ENCODE measurements around the gene TSPYL6.

The TSPYL6 gene

DNA sequence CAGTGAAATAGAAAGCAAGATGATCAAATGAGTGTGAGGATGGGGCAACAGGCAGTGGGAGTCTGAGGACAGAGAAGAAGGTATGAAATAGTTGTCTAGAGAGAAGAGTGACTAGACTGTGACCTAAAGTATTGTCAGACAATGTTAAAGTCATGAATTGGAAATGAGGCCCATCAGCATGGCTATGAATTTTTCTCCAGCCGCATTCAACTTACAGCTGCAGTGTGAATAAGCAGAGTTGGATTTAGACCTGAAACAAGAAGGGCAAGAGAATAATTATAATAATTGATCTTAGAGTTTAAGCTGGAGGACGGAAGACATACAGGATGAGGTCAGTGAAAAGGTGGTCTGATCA lies 4.2 kb upstream of the TSPYL6 start:
- in situ Hi-C loops (cut with HindIII; ENCODE audit: low pct_ligation_motif_present, low pct_unique_long_range_greater_than_20kb, low sequenced_read_pairs) = no loop called here
- DNase-seq = no peak

DNA sequence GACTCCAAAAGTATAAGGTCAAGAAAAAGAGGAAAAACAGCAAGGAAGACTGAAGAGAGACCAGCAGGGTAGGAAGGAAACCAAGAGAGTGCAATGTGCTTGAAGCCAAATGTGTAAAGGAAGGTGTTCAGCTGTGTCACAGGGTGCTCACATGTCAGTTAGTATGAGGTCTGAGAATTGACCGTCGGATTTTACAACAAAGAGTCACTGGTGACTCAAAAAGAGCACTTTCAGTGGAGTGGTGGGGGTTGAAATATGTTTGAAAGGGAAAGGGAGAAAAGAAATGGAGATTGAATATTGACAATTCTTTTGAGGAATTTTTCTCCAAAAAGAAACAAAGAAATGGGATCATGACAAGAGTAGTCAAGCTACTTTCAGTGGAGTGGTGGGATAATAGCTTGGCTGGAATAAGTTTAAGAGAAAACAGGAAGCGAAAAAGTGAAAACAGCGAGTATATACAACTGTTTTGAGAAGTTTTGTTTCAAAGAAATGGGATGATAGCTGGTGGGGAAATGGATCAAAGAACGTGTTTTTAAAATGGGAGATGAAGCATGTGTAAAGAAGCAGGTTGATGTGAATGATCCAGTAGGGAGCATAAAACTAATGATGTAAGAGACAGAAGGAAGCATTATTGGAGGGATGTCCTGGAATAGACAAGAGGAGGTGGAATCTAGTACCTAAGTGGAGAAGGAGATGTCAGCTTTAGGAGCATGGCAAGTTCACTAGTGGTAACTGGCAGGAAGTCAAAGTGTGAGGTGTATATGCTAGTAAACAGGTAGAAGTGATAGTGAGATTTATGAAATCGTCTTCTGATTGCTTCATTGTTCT lies 3.6 kb upstream of the TSPYL6 start:
- in situ Hi-C loops (cut with HindIII; ENCODE audit: low pct_ligation_motif_present, low pct_unique_long_range_greater_than_20kb, low sequenced_read_pairs) = no loop called here
- no peak for DNase-seq

DNA sequence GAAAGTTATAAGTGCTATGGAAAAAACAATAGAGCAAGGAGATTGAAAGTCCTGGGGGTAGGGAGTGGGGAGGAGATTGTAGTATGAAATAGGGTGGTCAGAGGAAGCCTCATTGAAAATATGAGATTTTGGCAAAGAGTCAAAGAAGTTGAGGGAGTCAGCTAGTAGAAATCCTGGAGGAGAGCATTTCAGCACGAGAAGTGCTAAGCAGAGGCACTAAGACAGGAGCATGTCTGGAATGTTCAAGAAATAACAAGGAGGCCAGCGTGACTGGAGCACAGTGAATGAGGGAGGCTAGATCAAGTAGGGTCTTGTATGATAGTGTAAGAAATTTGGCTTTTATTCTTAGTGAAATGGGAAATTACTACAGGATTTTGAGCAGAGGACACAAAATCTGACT lies 2.1 kb upstream of the TSPYL6 start:
- in situ Hi-C loops (cut with HindIII; ENCODE audit: low pct_ligation_motif_present, low pct_unique_long_range_greater_than_20kb, low sequenced_read_pairs) = no loop called here
- no peak for DNase-seq

DNA sequence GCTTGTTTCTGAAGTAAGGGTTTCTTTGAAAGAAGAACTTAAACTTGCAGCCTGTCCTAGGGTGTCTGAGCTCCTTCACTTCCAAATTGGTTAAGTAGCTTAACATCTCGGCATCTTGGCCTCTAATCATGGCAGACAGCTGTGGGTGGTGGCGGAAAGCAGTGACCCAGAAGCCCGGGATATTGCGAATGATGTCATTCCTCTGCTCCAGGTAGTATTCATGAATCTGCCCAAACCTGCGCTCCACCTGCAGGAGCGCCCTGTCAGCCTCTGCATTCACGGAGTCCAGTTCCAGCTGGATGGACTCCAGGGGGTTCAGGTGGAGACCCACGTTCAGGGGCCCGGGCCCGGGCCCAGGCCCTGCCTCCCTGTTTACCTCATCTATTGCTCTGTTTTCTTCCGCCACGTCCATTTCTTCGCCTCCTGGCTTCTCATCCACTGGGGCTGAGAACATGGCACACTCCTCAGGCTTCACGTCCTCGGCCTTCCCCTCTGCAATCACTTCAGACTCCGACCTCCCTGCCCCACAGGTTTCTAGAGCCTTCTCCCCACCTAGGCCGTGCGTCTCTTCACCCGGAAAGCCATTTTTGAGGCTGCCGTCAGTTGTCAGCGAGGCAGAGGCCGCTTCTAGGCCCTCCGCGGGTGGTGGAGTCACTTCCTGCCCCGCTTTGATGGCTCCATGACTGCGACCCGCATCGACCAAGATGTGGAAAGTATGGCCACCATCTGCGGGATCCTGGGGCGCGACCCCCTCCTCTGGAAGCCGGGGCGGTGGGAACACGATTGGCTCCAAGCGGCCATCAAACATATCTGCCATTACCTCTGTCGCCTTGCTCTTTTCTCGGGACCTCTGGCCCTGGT lies 569 bp downstream of the TSPYL6 start:
- no peak for DNase-seq
- in situ Hi-C loops (cut with HindIII; ENCODE audit: low pct_ligation_motif_present, low pct_unique_long_range_greater_than_20kb, low sequenced_read_pairs) = no loop called here

DNA sequence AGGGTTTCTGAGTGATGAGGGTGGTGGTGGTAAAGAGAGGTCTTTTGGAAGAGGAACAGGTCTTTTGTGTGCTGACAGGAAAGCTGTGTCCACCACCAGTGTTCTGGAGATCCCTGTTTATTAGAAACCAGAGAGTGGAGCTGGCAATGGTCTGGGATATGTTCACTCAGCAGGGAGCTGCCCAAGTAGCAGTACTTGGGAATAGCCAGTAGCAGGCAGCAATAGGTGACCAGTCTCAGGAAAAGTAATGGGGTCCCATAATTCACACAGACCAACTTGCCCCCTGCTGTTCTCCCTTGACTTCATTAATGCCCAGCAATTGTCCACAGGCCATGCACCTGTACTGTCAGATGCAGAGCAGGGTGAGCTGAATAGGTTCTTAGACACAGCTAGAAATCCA lies 1.8 kb downstream of the TSPYL6 start:
- no peak for DNase-seq
- in situ Hi-C loops (cut with HindIII; ENCODE audit: low pct_ligation_motif_present, low pct_unique_long_range_greater_than_20kb, low sequenced_read_pairs) = no loop called here

DNA sequence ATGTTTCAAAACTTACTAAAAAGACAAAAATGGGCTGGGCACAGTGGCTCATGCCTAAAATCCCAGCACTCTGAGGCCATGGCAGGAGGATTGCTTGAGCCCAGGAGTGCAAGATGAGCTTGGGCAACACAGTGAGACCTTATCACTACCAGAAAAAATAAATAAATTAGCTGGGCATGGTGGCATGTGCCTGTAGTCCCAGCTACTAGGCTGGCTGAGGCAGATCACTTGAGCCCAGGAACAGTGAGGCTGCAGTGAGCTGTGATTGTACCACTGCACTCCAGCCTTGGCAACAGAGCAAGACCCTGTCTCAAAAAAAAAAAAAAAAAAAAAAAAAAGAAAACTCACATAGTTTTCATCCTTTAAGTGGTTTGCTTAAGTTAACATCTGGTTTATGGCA lies 6.4 kb downstream of the TSPYL6 start:
- no peak for DNase-seq
- in situ Hi-C loops (cut with HindIII; ENCODE audit: low pct_ligation_motif_present, low pct_unique_long_range_greater_than_20kb, low sequenced_read_pairs) = no loop called here

DNA sequence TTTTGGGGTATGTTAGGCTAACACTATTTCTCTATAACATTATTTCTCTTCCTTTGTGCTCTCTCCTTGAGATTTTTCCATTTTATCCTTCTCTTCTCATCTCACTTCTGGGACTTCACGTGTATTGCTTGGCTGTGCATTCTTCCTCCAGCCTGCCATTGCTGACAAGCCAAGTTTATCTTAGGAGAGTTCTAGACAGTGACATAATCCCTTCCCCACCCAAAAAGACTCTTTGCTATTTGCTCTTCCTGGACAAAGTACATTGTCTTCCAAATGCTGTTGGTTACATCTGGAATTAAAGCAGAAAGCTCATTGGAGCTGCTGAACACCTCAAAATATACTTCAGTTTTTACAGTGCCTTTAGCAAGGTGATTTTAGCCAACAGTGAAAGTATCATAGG lies 8.9 kb downstream of the TSPYL6 start:
- in situ Hi-C loops (cut with HindIII; ENCODE audit: low pct_ligation_motif_present, low pct_unique_long_range_greater_than_20kb, low sequenced_read_pairs) = no loop called here

DNA sequence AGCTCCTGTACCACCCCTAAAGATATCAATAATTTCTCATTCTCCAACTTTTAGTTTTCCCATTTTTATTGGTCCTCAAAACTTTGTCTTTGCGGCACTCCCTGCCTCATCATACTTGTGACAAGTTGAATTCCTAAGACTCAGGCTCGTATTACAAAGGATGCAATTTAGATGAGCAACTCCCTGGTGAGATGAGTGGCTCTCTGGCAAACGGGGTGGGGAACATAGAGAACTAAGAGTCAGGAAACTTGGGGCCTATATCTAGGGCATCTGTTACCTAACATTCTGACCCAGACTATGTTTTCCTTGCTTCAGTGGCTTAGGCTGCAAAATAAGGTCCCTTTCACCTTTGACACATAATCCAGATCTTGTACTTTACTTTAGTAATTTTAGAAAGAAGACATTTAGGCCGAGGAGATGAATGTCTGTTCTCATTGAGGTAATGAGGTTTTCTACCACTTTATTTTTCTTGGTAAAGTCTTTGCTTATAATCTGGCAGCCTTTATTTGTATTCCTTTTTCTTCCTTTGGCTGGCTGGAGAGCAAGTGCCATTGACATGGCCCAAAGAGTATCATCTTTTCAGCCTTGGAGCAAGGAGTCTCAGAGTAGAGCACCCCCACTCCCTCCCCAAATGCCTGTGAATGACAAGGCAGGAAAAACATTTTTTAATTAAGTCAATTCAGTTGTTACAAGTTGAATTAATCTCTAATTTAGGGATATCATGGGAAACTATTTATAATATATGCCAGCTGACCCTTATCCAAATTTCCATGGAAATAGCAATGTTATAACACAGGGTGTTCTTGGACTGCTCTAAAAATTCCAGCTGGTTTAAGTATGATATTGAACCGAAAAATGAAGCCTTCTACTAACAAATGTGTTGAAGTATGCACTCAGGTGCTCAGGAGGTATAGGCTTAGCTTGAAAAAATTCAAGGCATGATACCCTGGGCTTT lies 15.2 kb downstream of the TSPYL6 start:
- in situ Hi-C loops (cut with HindIII; ENCODE audit: low pct_ligation_motif_present, low pct_unique_long_range_greater_than_20kb, low sequenced_read_pairs) = no loop called here
- no peak for DNase-seq

More for the DNA sequence above, 8.9 kb downstream of the TSPYL6 start:
- DNase-seq = no peak

DNA sequence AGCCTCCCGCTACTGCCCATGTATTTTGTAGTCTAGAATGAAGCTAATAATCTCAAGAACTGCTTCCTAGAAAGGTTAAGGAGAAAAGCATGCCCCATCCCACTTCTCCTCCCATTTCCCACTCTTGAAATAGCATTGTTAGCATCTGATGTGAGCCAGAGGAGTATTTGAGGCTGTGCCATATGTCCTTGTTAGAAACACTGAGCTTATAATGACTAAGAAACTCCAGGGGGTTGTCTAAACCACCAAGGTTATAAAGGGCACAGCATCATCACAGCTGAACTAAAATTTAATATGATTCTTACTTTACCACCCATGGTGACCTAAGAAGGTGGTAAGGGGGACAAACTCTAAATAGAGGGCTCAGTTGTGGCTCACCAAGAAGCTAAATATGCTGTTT lies 16.6 kb downstream of the TSPYL6 start:
- DNase-seq = no peak
- in situ Hi-C loops (cut with HindIII; ENCODE audit: low pct_ligation_motif_present, low pct_unique_long_range_greater_than_20kb, low sequenced_read_pairs) = no loop called here

DNA sequence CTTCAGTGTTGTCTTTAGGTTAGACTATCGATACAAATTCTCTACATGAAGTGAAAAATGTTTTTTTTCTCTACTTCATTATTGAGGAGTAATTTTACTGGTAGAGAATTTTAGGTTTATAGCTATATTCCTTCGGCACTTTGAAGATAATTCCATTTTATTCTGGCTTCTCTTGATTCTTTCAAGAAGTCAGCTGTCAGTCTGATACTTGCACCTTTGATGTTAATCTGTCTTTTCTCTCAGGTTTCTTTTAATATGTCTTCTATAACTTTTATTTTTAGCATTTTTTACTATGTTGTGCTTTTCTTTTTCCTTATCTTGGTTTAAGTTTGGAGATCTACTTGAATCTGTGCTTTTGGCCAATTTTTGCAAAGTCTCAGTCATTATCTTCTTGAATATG lies 18.6 kb downstream of the TSPYL6 start:
- DNase-seq = no peak
- in situ Hi-C loops (cut with HindIII; ENCODE audit: low pct_ligation_motif_present, low pct_unique_long_range_greater_than_20kb, low sequenced_read_pairs) = no loop called here

DNA sequence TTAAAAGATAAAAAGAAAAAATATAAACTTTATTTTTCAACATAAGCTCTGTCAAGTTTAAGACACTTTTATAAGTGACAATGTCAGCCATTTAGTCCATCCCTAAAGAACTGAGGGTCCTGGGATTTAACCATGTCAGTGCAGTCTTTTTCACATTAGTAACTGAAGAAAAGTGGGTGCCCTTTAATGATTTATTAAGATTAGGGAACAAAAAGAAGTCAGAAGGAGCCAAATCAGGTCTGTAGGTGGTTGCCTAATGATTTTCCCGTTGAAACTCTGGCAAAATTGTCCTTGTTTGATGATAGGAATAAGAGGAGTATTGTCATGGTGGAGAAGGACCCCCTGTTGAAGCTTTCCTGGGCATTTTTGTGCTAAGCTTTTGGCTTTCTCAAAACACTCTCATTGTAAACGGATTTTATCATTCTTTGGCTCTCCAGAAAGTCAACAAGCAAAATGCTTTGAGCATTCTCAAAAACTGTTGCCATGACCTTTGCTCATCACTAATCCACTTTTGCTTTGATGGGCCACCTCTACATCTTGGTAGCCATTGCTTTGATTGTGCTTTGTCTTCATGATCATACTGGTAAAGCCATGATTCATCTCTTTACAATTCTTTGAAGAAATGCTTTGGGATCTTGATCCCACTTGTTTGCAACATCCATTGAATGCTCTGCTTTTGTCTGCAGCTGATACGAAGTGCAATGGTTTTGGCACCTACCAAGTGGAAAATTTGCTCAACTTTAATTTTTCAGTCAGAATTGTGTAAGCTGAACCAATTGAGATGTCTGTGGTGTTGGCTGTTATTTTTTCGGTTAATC lies 22.0 kb downstream of the TSPYL6 start:
- in situ Hi-C loops (cut with HindIII; ENCODE audit: low pct_ligation_motif_present, low pct_unique_long_range_greater_than_20kb, low sequenced_read_pairs) = no loop called here
- no peak for DNase-seq

DNA sequence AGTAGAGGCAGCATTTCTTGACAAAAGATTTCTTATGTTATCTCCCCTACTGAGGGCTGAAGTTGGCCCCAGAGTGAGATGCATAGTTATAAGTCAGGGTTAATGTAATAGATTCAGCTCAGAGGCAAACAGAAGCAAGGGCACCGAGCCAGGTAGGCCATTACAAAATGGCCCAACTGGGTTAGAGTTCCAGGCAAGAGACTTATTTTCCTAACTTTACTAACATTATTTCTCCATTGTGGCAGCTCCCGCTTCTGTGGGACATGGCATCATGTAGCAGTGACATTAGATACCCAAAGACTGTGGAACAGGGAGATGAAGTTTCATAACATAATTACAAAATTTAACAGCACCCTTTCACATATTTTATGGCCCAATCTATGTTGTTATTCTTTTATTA lies 27.1 kb downstream of the TSPYL6 start:
- in situ Hi-C loops (cut with HindIII; ENCODE audit: low pct_ligation_motif_present, low pct_unique_long_range_greater_than_20kb, low sequenced_read_pairs) = no loop called here
- DNase-seq = no peak

DNA sequence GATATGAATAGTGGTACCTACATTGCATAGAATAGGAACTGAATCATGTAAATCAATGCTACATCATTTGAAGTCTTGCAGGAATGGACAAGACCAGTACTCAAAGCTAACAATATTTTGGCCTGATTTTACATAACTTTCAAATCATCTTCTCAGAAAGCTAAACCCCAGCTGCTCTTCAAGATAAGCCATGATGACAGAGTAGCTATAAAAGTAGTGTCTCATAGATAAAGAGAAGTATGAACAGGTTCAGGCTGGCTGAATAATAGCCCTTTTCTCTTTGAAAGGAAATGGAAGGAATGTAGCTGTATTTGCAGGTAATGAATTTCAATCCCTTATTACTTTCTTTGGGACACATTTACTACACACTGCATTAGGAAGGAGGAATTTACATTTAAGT lies 28.2 kb downstream of the TSPYL6 start:
- in situ Hi-C loops (cut with HindIII; ENCODE audit: low pct_ligation_motif_present, low pct_unique_long_range_greater_than_20kb, low sequenced_read_pairs) = no loop called here
- no peak for DNase-seq

DNA sequence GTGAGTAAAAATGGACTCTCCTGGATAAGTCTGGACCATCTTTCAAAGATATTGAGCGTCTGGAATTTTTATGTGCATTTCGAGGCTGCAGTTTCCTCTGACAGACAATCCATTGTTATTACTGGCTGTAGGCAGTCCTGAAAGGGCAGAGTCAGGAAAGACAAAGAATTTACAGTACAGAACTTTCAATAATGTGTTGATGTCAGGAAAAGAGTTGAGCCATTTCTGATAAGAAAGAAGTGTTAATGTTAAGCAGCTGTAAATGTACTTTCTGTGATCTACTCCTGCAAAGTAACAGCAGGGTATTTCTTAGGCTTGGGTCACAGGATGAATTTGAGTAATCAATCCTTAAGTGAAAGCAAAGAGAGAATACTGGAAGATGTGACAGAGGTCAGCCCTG lies 29.8 kb downstream of the TSPYL6 start:
- DNase-seq = no peak
- in situ Hi-C loops (cut with HindIII; ENCODE audit: low pct_ligation_motif_present, low pct_unique_long_range_greater_than_20kb, low sequenced_read_pairs) = no loop called here

DNA sequence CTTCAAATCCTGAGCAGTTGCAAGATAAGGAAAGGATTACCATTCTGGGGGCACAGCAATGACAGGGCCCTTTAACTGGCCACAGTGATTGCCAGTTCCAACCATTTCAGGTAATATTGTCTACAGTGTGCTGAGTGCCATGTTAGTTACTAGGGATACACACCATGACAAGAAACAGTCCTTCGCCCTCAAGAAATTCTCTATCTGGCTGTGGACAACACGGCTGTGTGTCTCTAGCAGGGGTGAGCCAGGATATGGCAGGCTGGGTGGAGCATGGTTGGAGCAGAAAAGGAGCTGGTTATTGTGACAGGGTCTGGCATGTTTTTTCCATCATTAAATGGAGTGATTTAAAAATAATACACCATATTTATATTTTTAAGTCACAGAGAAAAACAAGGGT lies 31.0 kb downstream of the TSPYL6 start:
- in situ Hi-C loops (cut with HindIII; ENCODE audit: low pct_ligation_motif_present, low pct_unique_long_range_greater_than_20kb, low sequenced_read_pairs) = no loop called here

DNA sequence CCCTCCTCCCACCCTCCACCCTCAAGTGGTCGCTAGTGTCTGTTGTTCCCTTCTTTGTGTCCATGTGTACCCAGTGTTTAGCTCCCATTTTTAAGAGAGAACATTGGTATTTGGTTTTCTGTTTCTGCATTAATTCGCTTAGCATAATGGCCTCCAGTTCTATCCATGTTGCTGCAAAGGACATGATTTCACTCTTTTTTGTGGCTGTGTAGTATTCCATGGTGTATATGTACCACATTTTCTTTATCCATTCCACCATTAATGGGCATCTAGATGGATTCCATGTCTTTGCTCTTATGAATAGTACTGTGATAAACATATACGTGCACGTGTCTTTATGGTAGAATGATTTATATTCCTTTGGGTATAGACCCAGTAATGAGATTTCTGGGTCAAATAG lies 42.9 kb downstream of the TSPYL6 start:
- in situ Hi-C loops (cut with HindIII; ENCODE audit: low pct_ligation_motif_present, low pct_unique_long_range_greater_than_20kb, low sequenced_read_pairs) = no loop called here
- no peak for DNase-seq

More for the DNA sequence above, 31.0 kb downstream of the TSPYL6 start:
- no peak for DNase-seq

DNA sequence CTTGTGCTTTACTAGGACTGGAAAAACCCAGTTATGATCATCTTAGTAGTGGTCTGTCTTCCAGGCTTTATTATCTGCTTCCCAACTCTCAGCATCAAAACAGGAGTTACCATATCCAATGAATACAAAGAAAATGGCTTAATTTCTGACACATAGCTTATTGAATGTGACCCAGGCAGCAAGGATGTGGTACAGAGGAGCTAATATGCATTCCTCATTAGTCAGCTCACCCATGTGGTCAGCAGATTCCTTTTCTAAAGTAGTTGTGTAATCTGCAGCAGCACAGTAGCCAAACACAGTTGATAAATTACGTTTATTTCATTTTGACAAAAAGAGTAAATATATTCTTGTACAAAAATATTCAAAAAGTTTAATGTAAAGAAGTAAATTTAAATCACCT lies 43.6 kb downstream of the TSPYL6 start:
- DNase-seq = peak; percentile 77
- in situ Hi-C loops (cut with HindIII; ENCODE audit: low pct_ligation_motif_present, low pct_unique_long_range_greater_than_20kb, low sequenced_read_pairs) = no loop called here

DNA sequence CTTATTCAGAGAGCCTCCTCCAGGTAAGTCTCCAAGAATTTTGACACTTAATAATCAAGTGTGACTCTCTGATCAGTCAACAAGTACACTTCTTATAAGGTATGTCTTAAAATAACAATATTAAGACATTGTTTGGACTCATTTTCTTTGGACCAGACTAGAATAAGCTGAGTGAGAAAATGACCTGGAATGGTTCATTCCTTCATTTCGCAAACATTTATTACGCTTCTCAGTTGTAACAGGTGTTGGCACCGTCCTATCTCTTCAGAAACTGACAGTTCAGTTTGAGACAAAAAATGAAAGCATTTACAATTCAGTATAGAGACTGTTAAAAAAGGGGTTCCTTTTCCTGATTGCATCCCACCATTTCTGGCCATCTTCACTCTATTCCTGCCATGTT lies 46.6 kb downstream of the TSPYL6 start:
- DNase-seq = no peak
- in situ Hi-C loops (cut with HindIII; ENCODE audit: low pct_ligation_motif_present, low pct_unique_long_range_greater_than_20kb, low sequenced_read_pairs) = no loop called here

All from ACHN (cell line).